ENCODE data around the gene TAS2R4. TPM values are rescaled to one million over a fixed set of nuclear protein-coding genes. Genes with fewer than 3 reads are reported as not detected.
A peak's percentile ranks its signal among the peaks of the same experiment; 100 is the strongest.
"Not testable (repeated sequence)": the region's sequence is repeated elsewhere in the genome, so short reads cannot be mapped to it uniquely, and the experiment has no call there.

TAS2R4 gene, protein sequence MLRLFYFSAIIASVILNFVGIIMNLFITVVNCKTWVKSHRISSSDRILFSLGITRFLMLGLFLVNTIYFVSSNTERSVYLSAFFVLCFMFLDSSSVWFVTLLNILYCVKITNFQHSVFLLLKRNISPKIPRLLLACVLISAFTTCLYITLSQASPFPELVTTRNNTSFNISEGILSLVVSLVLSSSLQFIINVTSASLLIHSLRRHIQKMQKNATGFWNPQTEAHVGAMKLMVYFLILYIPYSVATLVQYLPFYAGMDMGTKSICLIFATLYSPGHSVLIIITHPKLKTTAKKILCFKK
- total RNA-seq, result 0.29 and 0.58 TPM in 2 replicates

- no peak for DNase-seq (ENCODE audit: extremely low read depth, low read depth, low spot score)
Observed at GRCh38 chr7:141776374-141776773, at the start of gene TAS2R4. Gene TAS2R4, plus strand, starts transcription at chr7:141776674. Its CDS starts 1,815 bp downstream, at chr7:141778489.

- DNase-seq (ENCODE audit: extremely low read depth, low read depth, low spot score), result no peak
Observed at GRCh38 chr7:141729020-141729419, 47.5 kb upstream of the TAS2R4 start.

GRCh38 chr7:141731476-141732149 is 44.9 kb upstream of the TAS2R4 start:
- no peak for DNase-seq (ENCODE audit: extremely low read depth, low read depth, low spot score)

- DNase-seq (ENCODE audit: extremely low read depth, low read depth, low spot score), result no peak
Observed at GRCh38 chr7:141737118-141737835, 39.2 kb upstream of the TAS2R4 start.

GRCh38 chr7:141737836-141738591 is 38.5 kb upstream of the TAS2R4 start, which contains the start of gene SSBP1:
Gene SSBP1, plus strand, starts transcription at chr7:141738358. Its CDS starts 809 bp downstream, at chr7:141739167.
- DNase-seq (ENCODE audit: extremely low read depth, low read depth, low spot score), result peak; percentile 90

- DNase-seq (ENCODE audit: extremely low read depth, low read depth, low spot score), result no peak
Observed at GRCh38 chr7:141738592-141739013, 37.9 kb upstream of the TAS2R4 start.

GRCh38 chr7:141739250-141739649 is 37.2 kb upstream of the TAS2R4 start:
- DNase-seq (ENCODE audit: extremely low read depth, low read depth, low spot score), result no peak

DNA sequence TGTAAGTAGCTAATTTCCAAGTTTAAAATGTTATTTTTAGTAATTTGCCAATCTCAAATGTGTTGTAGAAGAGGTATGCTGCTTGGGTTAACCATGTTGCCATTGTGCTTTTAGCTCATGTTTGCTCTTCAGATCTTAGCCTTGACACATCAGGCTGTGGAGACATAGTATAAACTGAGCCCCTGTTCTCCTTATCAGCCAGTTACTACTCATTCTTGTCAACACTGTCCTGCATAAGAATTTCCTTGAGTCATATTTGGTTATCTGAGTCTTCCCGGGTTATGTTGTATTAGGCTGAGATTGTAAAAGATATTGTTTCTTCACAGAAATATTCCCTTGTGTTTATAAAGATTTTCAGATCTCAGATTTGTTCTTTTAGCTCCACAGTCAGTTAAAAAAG is 34.2 kb upstream of the TAS2R4 start:
- DNase-seq (ENCODE audit: extremely low read depth, low read depth, low spot score), result no peak

DNA sequence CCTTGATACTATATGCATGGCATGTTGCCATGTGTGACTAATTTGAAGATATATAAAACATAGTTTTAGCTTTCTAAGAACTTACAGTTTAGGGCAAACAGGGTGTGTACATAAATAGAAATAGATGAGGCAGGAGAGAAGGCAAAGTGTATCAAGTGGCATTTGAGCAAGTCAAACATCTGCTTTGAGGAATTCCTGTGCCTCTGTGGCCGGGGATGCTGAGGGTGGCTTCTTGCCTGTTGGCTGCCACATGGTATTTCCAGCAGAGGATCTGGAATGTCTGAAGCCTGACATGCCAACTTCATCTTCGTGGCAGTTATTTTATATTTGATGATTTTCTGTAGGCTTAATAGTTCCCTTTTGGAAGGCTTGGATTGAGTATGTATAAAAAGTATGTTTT is 32.3 kb upstream of the TAS2R4 start:
- no peak for DNase-seq (ENCODE audit: extremely low read depth, low read depth, low spot score)

- no peak for DNase-seq (ENCODE audit: extremely low read depth, low read depth, low spot score)
Observed at GRCh38 chr7:141748396-141748795, 28.1 kb upstream of the TAS2R4 start.

- DNase-seq (ENCODE audit: extremely low read depth, low read depth, low spot score), result not testable (repeated sequence)
Observed at GRCh38 chr7:141751904-141752303, 24.6 kb upstream of the TAS2R4 start.

DNA sequence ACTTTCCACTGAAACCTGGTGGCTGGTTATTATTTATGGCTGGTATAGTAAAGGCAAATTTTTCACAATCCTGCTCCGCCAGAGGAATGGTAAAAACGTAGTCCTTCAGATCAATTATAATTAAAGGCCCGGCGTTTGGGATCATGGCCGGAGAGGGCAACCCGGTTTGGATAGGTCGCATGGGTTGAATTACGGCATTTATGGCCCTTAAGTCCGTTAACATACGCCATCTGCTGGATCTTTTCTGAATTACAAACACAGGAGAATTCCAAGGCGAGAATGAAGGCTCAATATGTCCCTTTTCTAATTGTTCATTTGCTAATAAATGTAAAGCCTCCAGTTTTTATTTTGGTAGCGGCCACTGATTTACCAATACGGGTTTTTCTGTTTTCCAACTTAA is 23.8 kb upstream of the TAS2R4 start:
- DNase-seq (ENCODE audit: extremely low read depth, low read depth, low spot score), result no peak

- DNase-seq (ENCODE audit: extremely low read depth, low read depth, low spot score), result no peak
Observed at GRCh38 chr7:141754939-141755338, 21.5 kb upstream of the TAS2R4 start.

DNA sequence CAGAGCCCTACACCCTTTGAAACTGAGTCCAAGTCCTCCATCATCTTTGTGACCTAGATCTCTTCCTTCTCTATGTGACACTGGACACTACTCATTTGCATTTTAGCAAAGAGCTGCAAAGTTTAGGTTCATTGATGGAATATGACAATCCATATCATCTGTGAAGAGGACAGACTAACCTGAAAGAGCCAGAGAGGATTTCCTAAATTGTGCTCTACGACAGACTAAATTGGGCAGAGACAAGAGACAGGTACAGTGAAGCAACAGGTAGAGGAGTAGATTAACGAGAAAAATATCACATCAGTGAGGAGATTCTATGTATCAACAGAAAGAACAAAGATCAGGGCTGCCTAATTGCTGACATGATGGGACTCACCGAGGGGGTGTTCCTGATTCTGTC is 12.7 kb upstream of the TAS2R4 start, which contains the start of gene TAS2R3:
TAS2R3 (plus strand) TSS at position 301 of the 400 bp plus-strand sequence; CDS start at position 363, 62 bp downstream.
- DNase-seq (ENCODE audit: extremely low read depth, low read depth, low spot score), result no peak

GRCh38 chr7:141770083-141770583 is 6.3 kb upstream of the TAS2R4 start:
- DNase-seq (ENCODE audit: extremely low read depth, low read depth, low spot score), result not testable (repeated sequence)

DNA sequence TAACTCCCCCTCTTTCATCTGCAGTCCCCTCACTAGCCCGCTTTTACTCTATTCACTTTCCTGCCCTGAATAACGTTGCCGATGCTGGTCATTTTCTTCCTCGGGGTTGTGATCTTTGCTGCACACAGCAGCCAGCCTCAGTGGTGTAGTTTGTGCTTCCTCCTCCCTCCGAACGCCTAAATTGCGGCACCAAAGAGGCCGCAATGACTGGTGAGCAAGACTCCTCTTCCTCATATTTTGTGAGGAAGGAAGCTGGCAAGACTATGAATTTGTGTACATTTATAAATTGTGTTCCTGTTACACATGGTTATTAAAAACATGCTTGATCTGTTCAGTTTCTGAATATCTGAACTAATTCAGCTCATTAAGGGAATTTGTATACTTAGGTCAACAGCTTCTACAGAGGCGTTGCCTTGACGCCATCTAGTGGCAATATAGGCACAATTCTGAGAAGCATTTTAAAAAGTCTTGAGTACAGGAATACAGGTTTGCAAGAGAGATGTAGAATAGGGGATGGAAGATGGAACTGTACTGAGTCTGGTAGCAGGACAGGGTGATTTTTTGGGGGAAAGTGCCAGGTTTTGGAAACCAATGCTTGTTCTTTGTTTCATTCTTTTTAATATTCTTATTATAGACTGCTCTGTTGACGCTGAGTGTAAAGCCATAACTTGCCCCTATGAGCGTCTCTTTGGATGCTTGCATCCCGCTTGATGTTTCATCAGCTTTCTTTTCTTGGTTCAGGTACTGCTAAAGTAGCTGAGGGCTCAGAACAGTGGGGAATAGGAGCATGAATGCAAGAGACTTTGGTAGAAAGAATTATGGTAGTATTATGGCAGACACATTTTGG is 9.5 kb downstream of the TAS2R4 start:
- peak; percentile 60 for DNase-seq (ENCODE audit: extremely low read depth, low read depth, low spot score)

GRCh38 chr7:141788296-141788695 is 11.8 kb downstream of the TAS2R4 start:
- DNase-seq (ENCODE audit: extremely low read depth, low read depth, low spot score), result peak; percentile 73

DNA sequence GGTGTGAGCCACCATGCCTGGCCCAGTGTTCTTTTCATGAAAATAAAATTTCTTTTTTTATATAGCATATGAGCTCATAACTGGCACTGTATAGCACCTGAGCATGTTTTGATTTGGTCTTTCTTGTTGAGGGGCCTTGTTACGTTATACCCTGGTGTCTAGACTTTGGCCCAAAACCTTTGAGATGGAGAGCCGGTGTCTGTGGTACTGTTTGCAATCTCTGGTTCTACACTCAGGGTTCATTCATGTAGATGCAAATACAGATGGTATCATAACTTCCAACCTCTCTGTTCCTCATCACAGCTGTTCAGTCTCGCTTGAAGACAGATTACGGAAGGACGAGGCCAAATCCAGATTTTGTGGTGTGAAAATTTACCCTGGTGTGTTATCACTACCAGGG is 13.4 kb downstream of the TAS2R4 start, which contains the start of gene TAS2R5:
TAS2R5 (plus strand) TSS at position 301 of the 400 bp plus-strand sequence. CDS start 145 bp downstream, outside the sequence.
- DNase-seq (ENCODE audit: extremely low read depth, low read depth, low spot score), result no peak

- no peak for DNase-seq (ENCODE audit: extremely low read depth, low read depth, low spot score)
Observed at GRCh38 chr7:141792526-141792925, 16.1 kb downstream of the TAS2R4 start.
